Stomach (tissue), 4 donors: Measurements from ENCODE around the gene CACNG4.

Experiments
- EP300 ChIP-seq: sonication (generic); formaldehyde crosslinking; IDR thresholded peaks from one replicate; pipeline ENCODE4 v1.6.1; 2017; ENCODE audit warnings: antibody characterized with exemption
- POLR2A ChIP-seq, 4 donors: fragments of 450-650 bp; IDR thresholded peaks; one replicate each; pipeline ENCODE4 v1.6.1; 2016; ENCODE audit warnings: antibody characterized with exemption in 4 of 4, control low read depth in 2 of 4, mild to moderate bottlenecking in 1 of 4, moderate library complexity in 1 of 4

DNA sequence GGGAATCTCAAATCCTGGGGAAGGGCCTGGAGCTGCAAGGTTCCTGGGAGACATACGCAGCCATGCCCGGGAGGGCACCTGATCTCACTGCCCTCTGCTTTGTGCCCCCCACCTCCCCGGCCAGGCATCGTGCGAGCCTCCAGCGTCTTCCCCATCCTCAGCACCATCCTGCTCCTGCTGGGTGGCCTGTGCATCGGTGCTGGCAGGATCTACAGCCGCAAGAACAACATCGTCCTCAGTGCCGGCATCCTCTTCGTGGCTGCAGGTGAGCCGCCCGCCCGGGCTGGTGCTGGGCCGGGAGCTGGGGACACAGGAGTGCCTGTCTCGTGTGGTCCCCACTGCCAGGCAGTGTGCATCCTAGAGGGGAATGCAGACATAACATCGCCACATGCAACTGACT, 60.2 kb downstream of the CACNG4 start:
- TF ChIP-seq POLR2A (IDR thresholded peaks at IDR 0.05) (no peak), EP300 (no peak)
